ENCODE data around the gene COL21A1. TPM values are rescaled to one million over a fixed set of nuclear protein-coding genes. Genes with fewer than 3 reads are reported as not detected.

Gene COL21A1
- total RNA-seq, 1 donor from 2014 or later, result 1.3 TPM

DNA sequence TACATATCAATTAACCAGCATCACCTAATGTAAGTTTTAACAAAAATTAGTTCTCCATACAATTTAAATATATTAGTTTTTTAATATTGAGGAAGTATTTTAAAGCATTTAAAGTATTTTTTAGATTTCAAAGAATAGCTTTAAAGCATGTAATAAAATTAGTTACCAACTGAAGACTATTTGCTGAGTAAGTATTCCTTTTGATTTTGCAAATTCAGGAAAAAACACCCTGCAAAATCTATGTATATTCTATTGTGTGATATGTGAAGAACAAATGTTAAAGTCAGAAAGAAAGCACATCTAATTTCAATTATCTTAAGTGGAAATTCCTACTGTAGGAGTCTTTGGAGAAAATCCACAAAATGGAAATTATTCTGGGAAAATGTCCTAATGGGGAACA is 107.3 kb downstream of the COL21A1 start:
- no peak for DNase-seq (ENCODE audit: low spot score)

DNA sequence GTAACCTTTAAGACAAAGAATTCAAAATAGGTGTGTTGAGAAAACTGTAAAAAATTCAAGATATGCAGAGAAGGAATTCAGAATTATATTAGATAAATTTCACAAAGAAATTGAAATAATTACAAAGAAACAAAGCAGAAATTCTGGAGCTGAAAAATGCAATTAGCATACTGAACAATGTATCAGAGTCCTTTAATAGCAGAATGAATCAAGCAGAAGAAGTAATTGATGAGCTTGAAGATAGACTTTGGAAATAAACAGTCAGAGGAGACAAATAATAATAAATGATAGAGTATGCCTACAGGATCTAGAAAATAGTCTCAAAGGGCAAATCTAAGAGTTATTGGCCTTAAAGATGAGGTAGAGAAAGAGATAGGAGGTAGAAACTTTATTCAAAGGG is 131.7 kb downstream of the COL21A1 start:
- no peak for DNase-seq (ENCODE audit: low spot score)

DNA sequence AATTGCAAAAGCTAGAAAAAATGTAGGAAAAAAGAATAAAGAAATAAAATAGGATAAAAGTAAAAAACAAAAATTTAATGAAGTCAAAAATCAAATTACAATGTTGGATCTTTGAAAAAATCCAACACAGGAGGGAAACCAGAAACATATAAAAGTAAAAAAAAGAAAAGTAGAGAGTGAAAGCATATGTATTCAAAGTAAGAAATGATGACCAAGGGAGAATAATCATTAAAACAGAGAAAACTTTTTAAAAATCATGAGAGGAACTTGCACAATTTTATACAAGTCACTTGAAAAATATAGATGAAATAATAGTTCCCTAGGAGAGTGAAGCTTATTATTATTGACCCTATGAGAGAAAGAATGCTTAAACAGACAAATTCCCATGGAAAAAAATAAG is 138.2 kb downstream of the COL21A1 start:
- DNase-seq (ENCODE audit: low spot score), result no peak

- no peak for DNase-seq (ENCODE audit: low spot score)
These were observed 141.1 kb downstream of the COL21A1 start for GRCh38 chr6:56106231-56106630.

GRCh38 chr6:56104591-56104990 is 142.8 kb downstream of the COL21A1 start:
- DNase-seq (ENCODE audit: low spot score), result no peak

DNA sequence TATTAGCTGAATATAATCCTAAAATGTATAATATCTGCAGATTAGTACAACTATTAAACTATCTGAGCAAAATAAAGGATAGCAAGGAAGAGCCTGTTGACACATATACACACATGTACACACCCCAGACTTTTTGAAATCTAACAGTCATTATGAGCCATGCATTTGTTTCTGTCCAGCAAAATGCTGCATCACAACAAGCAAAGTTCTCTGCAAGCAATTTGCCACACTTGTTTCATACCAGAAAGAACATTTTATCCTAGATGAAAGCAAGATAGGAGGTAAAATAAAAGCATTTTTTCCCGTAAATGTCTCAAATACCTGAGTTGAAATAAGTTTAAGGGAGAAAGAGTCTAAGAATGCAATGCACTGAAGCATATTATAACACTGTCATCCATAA is 145.2 kb downstream of the COL21A1 start:
- DNase-seq (ENCODE audit: low spot score), result no peak

GRCh38 chr6:56101141-56101553 is 146.2 kb downstream of the COL21A1 start:
- DNase-seq (ENCODE audit: low spot score), result no peak

GRCh38 chr6:56096946-56097621 is 150.3 kb downstream of the COL21A1 start:
- DNase-seq (ENCODE audit: low spot score), result no peak

DNA sequence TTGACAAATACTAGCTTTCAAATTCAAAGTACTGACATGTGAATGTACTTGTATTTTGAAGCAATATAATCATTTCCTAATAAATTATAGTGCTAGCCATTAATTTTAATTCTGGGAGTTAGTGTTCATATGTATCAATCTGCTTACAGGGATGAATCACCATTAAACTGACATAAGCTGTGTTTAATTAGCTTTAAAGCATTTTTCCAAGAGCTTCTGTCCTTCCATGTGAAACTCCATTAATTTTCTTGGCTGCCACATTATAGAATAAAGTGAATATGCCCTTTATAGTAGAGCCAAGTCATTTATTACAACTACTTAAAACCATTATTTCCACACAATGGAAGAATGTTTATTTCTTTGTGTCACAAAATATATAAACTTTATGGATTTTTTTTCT is 150.8 kb downstream of the COL21A1 start:
- DNase-seq (ENCODE audit: low spot score), result no peak

DNA sequence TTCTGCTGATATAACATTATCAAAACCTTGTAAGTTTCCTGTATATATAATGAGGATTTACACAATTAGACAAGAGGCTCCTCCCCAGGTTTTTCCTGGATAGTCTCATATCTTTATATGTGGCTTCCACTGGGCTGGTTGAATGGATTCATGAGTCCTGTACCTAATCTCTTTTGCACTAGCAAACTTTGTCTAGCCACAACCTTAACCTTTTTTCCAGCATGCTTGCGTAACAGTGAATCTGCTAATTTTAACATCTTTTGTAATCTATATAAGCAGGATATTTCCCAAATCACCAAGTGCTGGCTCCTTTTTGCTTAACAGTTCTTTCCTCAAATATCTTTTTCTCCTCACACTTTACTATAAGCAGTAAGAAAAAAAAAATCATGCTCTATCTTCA is 153.6 kb downstream of the COL21A1 start:
- no peak for DNase-seq (ENCODE audit: low spot score)

- no peak for DNase-seq (ENCODE audit: low spot score)
These were observed 156.1 kb downstream of the COL21A1 start for GRCh38 chr6:56091159-56091869.

GRCh38 chr6:56088641-56089040 is 158.7 kb downstream of the COL21A1 start:
- no peak for DNase-seq (ENCODE audit: low spot score)

DNA sequence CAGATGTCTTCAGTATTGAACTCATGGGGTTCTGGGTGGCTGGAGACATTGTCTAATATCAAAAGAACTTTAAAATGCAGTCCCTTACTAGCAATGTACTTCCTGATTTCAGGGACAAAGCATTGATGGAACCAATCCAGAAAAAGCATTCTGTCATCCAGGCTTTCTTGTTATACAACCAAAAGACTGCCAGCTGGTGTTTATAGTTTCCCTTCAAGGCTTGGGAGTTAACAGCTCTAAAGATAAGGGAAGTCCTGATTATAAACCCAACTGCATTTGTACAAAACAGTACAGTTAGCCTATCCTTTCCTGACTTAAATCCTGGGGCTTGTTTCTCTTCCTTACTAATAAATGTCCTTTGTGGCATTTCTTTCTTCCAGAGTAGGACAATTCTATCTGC is 160.0 kb downstream of the COL21A1 start:
- no peak for DNase-seq (ENCODE audit: low spot score)

GRCh38 chr6:56079751-56080540 is 167.4 kb downstream of the COL21A1 start:
- DNase-seq (ENCODE audit: low spot score), result no peak

- DNase-seq (ENCODE audit: low spot score), result no peak
These were observed 171.3 kb downstream of the COL21A1 start for GRCh38 chr6:56076033-56076432.

DNA sequence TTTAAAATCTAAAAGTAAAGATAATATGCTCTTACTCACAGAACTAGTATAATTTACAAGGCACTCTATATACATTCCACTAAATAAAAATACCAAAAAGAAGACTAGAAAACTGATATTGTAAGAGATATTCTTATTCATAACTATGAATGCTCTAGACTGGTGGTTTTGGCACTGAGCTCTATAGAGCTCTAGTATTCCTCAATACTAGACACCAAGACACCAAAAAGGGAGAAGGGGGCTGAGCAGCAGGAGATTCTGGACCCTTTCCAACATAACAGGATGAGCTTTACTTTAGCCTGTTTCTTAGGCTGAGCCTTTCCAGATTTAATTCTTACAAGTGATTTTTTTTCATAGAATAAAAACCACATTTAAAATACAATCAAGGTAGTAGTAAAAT is 173.6 kb downstream of the COL21A1 start:
- no peak for DNase-seq (ENCODE audit: low spot score)

- no peak for DNase-seq (ENCODE audit: low spot score)
These were observed 174.1 kb downstream of the COL21A1 start for GRCh38 chr6:56073315-56073714.

GRCh38 chr6:56072856-56073255 is 174.5 kb downstream of the COL21A1 start:
- DNase-seq (ENCODE audit: low spot score), result no peak

DNA sequence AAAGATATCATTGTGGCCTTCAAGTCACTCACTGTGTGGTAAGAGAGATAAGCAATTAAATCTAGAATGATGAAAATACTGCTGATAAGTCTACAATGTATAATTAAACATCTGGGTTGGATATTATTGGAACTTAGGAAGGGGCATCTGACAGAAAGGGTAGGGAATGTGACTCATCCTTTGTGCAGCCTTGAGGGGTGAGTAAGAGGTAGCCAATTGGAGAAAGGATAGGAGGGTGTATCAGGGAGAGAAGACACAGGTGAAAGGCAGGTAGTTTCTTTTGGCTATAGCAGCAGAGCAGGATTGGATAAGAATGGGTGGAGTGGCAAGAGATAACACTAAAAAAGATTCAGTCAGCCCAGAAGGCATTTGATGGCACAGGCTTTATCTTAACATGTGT is 182.0 kb downstream of the COL21A1 start:
- DNase-seq (ENCODE audit: low spot score), result no peak

DNA sequence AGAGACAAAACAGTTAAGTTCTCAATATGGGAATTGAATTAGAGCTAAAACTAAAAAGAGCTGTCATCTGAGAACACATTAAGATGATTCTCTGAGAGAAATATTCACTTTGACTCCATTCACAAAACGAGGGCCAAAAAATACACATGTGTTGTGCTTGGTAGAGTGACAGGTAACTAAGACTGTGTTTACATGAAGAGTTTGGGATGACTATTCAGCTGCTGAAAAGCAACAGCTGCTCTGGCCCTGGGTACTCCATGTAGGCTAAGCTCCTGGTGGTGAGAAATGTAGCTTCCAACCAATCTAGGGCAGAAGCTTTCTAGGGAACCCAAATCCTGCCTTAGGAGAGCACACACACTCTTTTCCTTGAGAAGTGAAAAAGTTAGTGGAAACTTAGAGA is 184.5 kb downstream of the COL21A1 start:
- no peak for DNase-seq (ENCODE audit: low spot score)

- no peak for DNase-seq (ENCODE audit: low spot score)
These were observed 188.7 kb downstream of the COL21A1 start for GRCh38 chr6:56058636-56059035.

DNA sequence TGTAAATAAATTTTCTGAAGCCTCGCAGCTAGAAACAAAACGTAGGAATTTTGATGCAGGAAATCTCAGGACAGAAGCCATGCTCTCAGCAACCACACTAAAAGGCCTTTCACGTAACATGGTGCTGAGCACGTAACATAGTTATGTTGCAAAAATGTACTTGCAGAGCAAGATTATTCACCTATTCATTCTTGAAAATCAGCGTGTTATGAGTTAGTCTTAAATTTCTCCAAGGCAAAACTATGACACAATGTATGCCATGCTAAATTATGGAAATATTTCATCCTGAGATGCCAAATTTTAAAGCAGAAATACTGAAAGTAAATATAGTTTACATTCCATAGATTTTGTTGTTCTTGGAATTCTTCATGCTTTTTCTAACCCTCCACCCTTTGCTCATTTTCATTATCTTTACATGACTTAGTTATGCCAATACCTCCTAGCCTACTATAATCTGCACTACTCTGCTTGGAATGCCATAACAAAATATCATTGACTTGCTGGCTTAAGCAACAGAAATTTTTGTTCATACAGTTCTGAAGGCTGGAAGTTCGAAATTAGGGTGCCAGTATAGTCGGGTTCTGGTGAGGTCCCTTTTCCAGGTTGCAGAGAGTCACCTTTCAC is 192.2 kb downstream of the COL21A1 start:
- DNase-seq (ENCODE audit: low spot score), result no peak
